KOPT-K1 (cell line): ENCODE data around the gene KRT82.

Experiments
- H3K27ac ChIP-seq: fragments of 200-600 bp; sonication (generic); 2 replicates; pipeline ENCODE4 v1.5.1; 2016; ENCODE audit warnings: antibody characterized with exemption, mild to moderate bottlenecking, low read depth, low read length; ENCODE audit not compliant: poor library complexity, severe bottlenecking
- H3K36me3 ChIP-seq: fragments of 200-600 bp; sonication (generic); 2 replicates; pipeline ENCODE4 v1.5.1; 2017; ENCODE audit warnings: antibody characterized with exemption, mild to moderate bottlenecking, low read length, moderate library complexity; ENCODE audit not compliant: insufficient read depth
- H3K9me3 ChIP-seq: fragments of 200-600 bp; sonication (generic); 2 replicates; pipeline ENCODE4 v1.5.1; 2017; ENCODE audit warnings: antibody characterized with exemption, low read length, mild to moderate bottlenecking; ENCODE audit not compliant: insufficient read depth, poor library complexity, severe bottlenecking

The KRT82 gene

DNA sequence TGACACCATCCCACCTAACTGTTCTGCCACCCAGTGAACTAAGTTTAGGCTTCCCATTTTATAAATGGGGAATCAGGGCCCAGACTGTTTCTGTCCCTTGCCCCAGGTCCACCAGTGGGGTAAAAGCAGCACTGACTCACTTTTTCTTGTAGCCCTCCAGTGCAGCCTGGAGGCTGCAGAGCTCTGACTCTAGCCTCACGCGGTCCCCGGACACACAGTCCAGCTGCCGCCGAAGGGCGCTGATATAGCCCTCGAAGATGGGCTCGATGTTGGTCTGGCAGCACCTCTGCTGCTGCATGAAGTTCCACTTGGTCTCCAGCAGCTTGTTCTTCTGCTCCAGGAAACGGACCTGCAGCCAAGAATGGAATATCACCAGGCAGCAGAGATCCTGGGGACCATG lies 2.6 kb downstream of the KRT82 start:
- H3K36me3 ChIP-seq: no peaks in the 10 kb centered on the region
- no peak overlapping the region for H3K27ac ChIP-seq

DNA sequence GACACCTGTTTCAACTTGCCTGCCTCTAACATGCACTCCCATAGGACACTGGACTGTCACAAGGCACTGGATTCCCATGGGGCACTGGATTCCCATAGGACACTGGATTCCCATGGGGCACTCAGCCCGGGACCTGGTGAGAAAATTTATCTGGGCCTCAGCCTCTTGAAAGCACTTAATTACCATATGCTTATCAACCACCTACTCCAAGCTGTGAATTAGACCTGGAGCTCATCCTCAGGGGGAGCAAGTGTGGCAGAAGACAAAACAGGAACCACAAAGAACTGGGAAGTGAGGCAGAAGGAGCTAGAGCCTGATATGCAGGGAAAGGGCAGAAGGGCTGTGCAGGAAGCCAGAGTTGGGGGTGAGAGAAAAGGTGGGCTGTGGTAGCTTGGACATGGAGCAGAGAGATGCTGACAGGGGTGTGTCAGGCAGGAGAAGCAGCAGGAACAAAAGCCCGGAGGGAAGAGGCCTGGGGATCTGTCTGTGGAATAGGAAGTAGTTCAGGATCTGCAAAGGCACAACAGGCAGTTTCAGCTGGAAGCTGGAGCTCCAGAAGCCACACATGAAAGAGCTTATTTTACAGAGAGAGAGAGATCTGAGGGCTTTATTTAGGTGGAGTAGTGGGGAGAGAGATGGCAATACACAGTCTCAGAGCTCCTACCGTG lies 3.1 kb downstream of the KRT82 start:
- Histone ChIP-seq H3K27ac (no peak overlapping the region), H3K9me3 (no peaks in the 10 kb centered on the region), H3K36me3 (no peaks in the 10 kb centered on the region)

More for the DNA sequence above, 2.6 kb downstream of the KRT82 start:
- no peaks in the 10 kb centered on the region for H3K9me3 ChIP-seq

DNA sequence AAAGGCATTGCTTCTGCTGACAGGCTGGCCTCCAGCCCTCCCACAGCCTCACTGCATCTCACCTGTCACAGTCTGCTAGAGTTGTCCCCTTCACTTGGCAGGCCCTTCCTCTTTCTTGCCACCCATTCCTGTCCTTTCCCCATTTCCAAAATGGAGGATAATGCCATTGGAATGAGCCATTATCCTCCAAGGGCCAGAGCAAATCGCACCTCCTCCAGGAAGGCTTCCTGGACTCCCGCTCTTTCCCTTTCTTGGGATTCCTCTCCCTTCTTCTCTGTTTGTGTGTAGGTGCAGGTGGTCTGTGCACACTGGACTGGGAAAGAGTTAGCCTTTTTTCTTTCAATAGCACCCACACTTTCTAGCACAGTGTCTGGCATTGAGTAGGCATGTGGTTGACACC lies 3.8 kb downstream of the KRT82 start:
- no peaks in the 10 kb centered on the region for H3K9me3 ChIP-seq
- no peak overlapping the region for H3K27ac ChIP-seq
- H3K36me3 ChIP-seq: no peaks in the 10 kb centered on the region

DNA sequence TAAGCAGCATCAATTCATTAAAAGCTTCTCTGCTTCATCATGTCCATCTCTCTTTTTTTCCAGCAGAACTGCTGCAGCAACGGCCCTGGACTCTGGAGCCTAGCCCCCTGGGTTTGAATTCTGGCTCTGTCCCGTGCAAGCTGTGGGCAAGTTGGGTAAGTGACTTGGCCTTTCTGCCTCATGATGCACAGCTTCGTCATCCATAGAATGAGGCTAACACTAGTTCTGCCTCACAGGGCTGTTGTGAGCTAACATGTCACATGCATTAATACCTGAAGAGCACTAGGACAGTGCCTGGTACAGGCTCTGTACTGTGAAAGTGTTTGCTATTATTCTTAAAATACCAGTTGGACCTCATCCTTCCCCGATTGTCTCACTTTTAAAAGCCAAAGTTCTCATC lies 4.2 kb downstream of the KRT82 start:
- H3K27ac ChIP-seq: no peak overlapping the region
- H3K9me3 ChIP-seq: no peaks in the 10 kb centered on the region
- no peaks in the 10 kb centered on the region for H3K36me3 ChIP-seq

DNA sequence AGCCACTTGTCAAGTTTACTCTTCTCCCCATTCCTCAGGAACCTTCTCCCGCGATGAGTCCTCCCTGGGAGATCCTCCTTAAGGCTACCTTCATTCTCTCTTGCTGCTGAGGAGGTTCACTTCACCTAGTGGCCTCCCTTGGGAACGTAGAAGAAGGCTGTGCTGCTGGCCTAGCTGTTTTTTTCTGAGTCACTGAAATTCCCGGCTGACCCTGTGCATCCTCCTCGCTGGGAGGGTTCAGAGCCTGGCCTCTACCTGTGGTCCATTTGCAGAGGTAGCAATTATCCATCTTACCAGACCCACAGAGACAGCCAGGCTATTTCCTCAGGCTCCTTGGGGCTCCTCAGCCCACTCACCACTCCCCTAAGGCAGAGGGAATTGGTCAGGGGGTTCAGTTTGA lies 4.6 kb downstream of the KRT82 start:
- H3K9me3 ChIP-seq: no peaks in the 10 kb centered on the region
- H3K27ac ChIP-seq: no peak overlapping the region
- no peaks in the 10 kb centered on the region for H3K36me3 ChIP-seq

DNA sequence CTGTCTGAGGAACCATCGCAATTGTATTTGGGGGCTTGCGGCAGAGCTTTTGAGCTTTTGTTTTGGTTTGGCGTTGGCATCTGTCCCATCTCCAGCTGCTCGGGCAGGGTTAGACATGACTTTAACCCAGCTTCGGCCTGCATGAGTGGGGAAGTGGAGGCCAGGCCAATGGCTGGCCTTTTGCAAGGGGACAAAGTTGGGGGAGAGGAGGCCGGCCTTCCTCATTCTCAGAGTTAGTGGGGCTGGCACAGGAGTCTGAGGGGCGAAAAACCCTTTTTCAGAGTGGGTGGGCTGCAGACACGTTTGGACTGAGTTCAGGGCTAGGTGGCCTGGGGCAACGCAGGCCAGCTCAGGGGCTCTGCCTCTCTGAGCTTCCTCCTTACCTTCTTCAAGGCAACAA lies 5.2 kb downstream of the KRT82 start:
- no peaks in the 10 kb centered on the region for H3K9me3 ChIP-seq
- H3K36me3 ChIP-seq: no peaks in the 10 kb centered on the region
- no peak overlapping the region for H3K27ac ChIP-seq

DNA sequence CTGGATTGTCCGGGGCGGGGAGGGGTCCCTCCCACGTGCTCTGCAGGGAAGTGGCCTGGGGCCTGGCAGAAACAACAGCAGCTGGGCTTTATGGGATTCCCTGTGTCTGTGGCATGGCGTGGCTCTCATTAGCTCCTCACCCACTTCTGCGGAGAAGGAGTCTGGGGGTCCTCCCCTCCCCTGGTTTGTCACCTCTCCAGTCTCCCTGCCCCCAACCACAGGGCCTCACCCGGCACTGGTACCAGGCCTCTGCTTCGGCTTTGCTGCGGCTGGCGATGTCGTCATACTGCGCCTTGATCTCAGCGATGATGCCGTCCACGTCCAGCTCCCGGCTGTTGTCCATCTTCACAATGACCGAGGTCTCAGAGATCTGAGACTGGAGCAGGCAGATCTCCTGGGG lies 6.4 kb downstream of the KRT82 start:
- Histone ChIP-seq H3K36me3 (no peaks in the 10 kb centered on the region), H3K27ac (no peak overlapping the region), H3K9me3 (no peaks in the 10 kb centered on the region)

DNA sequence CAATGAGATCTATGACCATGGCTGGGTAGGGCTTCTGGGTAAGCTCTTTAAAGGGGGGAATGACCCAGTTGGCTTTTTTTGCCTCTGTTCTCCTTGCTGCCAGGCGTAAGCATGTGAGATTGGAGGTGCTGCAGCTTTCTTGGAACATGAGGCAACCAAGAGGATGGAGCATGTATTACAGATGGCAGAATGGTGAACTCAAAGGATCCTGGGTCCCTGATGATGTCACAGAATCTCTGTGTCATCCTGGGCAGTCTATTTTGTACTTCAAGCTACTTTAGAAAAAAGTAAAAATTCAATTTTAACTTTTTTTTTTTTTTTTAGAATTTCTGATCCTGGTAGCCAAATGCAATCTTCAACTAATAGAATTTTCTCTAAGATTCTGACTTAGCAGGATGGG lies 8.0 kb downstream of the KRT82 start:
- no peaks in the 10 kb centered on the region for H3K9me3 ChIP-seq
- H3K36me3 ChIP-seq: no peaks in the 10 kb centered on the region
- H3K27ac ChIP-seq: no peak overlapping the region

DNA sequence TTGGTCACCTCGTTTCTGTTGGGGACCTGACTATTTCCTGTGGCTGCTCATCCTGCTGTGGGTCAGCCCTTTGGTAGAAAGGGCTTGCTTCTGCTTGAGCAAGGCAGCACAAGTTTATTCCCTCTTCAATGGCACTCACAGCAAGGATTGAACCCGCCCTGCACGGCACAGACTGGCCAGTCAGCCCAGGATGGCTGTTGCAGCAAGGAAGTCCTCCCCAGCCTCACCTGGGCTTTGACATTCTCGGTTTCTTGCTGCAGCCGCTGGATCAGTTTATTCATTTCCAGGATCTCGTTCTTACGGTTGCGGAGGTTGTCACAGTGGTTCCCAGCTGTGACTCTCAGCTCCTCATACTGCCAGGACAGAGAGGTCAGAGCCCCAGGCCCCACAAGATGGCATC lies 9.5 kb downstream of the KRT82 start:
- Histone ChIP-seq H3K27ac (no peak overlapping the region), H3K36me3 (no peaks in the 10 kb centered on the region), H3K9me3 (no peaks in the 10 kb centered on the region)

DNA sequence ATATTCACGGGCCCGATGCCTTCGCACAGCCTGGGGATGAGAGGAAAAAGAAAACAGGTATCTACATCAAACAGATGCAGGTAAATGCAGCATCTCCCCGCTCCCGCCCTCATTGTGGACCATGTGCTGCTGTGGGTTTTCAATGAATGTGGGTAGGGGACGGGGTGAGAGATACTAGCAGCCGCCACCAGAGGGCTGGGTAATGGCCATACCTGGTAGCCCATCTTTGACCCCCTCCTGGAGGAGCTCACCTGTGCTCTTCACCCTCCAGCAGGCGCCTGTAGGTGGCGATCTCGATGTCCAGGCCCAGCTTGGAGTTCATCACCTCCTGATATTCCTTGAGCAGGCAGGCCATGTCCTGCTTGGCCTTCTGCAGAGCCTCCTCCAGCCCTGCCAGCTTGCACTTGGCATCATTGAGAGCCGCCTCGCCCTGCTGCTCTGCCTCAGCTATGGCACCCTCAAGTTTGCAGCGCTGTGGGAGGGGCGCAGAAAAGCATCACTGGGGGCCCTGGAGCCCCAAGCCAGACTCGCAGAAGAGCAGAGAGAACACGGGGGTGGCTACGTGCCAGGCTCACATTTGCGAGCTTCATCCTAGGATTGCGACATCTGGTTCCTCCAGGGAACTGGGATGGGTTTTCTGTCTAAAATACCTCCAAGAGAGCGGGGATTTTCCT lies 10.2 kb downstream of the KRT82 start:
- Histone ChIP-seq H3K36me3 (no peaks in the 10 kb centered on the region), H3K9me3 (no peaks in the 10 kb centered on the region), H3K27ac (no peak overlapping the region)

DNA sequence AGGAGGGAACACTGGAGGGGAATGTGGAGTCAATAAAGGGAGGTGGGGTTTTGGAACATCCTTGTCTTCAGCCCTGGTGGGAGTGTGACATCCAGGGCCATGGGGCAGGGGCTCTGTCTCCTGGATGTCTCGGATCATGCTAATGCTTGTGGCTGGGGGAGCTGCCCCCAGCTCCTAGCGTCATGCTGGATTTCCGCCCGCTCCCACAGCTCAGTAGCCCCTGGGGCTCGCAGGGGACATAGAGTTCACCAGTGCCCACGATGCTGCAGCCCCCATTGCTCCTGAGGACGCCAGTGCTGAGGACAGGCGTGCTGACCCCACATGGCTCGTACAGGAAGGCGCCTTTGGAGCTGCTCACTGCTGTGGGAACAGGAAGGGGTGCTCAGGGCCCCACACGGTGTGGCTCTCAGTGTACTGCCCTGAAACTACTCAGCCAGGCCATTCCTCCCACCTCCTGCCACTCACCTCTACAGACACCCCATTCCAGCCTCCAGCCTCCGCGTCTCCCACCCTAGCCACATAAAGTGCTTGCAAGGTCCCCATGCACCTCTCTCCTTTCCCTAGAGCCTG lies 11.2 kb downstream of the KRT82 start:
- H3K9me3 ChIP-seq: no peaks in the 10 kb centered on the region

DNA sequence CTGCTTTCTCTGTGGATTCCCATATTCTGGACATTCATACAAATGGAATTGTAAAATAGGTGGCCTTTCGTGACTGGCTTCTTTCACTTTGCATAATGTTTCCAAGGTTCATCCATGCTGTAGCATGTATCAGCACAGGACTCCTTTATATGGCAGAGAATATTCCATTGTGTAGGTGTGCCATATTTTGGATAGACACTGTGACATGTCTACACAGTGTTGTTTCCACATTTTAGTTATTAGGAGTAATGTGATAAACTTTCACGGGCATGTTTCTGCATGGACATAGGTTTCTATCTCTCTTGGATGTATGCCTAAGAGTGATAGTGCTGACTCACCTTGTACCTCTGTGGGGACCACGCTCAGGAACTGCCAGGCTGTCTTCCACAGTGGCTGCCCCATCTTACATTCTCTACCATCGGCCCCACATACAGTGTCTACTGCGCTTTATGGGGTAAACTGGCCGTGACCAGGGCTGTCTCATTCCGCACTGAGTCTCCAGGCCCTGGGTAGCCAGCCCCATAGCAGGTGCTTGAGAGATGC lies 13.6 kb downstream of the KRT82 start:
- Histone ChIP-seq H3K9me3 (no peaks in the 10 kb centered on the region), H3K27ac (no peak overlapping the region), H3K36me3 (no peaks in the 10 kb centered on the region)

More for the DNA sequence above, 11.2 kb downstream of the KRT82 start:
- Histone ChIP-seq H3K36me3 (no peaks in the 10 kb centered on the region), H3K27ac (no peak overlapping the region)

DNA sequence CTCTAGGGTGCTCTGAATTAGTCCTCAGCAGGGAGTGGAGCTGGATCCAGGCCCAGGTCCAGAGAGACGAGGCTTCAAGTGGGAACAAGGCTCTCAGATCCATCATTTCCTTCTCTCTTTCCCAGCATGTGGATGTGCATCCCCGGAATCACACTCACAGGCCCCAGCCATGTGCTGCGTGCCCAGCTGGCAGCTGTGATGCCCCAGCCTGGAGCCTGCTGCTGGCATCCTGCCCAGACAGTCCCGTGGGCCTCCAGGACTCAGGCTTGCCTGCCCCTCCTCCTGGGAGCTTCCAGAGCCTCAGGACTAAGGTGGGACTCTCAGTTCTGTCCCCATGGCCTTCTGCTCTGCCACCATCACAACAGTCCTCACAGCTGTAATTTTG lies 14.5 kb downstream of the KRT82 start:
- H3K27ac ChIP-seq: no peak overlapping the region
- no peaks in the 10 kb centered on the region for H3K36me3 ChIP-seq
- no peaks in the 10 kb centered on the region for H3K9me3 ChIP-seq

DNA sequence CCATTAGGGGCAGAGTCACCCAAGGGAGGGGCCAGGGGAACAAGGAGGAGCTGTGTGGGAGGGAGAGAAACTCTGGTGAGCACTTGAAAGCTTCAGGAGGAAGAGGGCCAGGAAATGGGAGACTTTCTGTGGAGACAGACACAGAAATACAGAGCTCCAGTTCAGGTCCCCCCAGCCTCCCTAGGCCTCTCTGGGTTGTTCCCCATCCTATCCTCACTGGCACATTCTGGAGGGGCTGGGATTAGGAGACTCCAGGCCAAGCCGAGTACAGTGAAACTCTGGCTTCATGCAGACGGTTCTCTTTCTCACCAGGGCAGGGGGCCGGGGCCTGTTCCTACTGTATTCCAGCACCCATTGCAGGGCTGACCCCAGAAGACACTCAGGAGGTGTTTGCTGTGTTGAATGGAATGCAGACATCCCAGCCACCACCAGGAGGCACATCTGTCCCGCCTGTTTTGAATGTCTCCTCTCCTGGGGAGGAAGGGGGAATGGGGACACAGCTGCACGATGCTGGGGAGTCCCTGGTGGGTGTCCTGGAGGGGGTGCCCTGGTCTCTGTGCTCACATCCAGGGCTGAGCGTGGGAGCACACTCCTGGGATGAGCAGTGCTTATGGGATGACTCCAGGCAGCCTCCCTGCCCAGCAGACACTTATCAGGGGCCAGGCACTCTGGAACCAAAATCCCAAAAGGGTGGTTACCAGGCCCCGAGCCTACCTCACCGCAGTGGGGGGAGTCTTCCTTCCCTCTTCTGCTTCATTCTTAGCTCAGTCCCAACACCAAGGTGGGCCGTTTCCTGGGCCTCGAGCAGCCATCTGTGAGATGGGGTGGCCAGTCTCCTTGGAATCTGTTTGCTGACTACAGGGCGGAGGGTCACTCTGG lies 15.2 kb downstream of the KRT82 start:
- H3K36me3 ChIP-seq: no peaks in the 10 kb centered on the region
- H3K9me3 ChIP-seq: no peaks in the 10 kb centered on the region
- H3K27ac ChIP-seq: no peak overlapping the region
